NCI-H128 (cell line): ENCODE results near the gene PGM2.
A peak's percentile ranks its signal among the peaks of the same experiment; 100 is the strongest.

Experiments
- DNase-seq: peaks from one replicate; lab custom pipeline; 2025; ENCODE audit not compliant: unreplicated experiment; lab: John Stamatoyannopoulos, UW

PGM2 gene

DNA sequence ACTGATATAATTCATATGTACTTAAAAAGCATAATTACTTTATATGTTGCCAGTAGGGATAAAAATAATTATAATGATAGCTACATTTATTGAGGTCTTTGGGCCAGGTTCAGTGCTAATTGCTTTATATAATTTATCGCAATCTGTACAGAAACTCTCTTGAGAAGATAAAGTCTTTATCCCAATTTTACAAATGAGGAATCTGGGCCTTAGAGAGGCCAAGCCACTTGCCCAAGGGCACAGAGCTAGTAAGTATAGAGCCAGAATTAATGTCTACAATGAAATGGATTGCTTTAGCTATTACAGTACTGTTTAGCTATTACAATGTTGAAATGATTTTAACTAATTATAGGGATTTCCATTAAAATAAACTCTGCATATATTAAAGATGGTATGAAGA is 33.8 kb downstream of the PGM2 start:
- DNase-seq, result no peak

DNA sequence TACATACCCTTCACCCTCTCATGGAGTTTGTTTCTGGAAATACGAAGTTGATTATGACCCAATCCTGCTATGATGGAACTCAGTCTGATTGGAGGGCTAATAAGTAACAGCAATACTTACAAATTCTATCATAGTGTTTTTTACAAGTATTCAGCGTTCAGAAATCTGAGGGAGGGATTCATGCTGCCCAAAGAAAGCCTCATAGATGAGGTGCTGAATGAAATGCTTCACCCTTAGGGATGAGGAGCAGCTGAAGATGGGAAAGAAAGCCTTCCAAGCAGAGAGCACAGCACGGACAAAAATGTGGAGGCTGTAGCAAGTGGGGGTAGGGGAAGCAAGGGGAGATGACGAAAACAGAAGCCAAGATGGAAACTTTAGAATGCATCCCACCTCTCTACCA is 36.5 kb downstream of the PGM2 start:
- no peak for DNase-seq

DNA sequence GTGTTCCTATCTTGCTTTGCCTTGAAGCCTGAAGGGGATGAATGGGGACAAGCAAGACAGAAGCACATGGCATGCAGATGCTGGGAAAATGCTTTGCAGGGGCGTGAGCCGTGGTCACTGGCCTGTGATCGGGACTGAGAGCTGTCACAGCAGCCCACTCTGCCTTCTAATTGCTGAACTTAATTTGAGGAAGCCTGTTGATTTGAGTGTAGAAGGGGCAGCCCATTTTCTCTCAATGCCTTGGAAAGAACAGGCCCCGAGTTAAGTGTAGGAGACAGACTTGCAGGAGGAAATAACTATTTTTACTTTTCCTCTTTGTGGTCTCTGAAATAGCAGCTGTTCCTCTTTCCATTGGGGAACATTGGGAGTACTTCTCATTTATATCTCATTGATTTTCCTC is 38.3 kb downstream of the PGM2 start:
- no peak for DNase-seq

DNA sequence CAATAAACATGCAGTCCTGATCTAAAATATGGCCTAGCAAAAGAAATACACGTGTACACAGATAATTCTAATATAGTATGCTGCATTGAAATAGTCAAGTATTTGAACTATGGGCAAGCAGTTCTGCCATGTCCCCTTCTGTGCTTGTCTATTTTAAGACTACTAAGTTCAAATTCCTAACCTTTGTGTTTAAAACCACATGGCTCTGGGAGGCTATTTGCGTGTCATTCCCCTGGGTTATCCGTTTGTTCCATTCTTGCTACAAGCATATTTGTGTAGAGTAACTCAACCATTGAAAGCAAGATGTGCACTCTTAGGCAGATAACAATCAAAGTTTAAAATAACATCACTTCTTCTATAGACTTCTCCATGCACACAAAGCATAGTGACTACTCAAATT is 39.0 kb downstream of the PGM2 start:
- DNase-seq, result no peak

DNA sequence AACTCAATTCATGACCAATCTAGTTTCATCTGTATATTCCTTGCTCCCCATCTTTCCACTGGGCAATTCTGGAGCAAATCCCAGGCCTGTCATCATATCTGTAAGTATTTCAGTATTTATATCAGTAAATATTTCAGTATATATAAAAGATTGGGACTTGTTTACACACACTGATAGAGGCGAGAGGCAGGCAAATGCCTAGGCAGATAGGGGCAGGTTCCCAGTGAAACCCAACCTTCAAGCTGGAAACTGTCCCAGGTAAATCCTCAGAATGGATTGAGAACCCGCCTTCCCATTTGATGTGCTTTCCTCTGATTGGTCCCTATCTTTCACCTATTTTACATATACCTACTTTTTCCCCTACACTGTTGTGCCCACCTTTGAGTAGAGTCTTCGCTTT is 40.6 kb downstream of the PGM2 start:
- DNase-seq, result no peak

DNA sequence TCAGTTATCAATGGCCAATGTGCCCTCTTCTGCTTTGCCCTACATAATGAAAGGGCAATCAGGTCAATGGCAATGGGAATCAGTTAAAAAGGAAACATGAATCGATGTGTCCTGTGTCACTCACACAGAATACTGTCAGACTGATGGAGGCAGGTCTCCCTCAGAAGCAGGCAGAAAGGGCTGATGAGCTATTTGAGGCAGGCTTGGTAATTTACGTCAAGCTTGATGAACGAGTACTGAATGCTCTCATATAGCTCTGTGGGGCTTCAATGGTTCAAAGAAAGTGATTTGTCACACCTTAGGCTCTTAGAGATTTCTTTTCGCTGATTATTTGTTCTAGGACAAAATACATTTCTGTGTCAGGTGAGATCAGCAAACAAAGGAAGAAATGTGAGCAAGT is 41.8 kb downstream of the PGM2 start:
- no peak for DNase-seq

DNA sequence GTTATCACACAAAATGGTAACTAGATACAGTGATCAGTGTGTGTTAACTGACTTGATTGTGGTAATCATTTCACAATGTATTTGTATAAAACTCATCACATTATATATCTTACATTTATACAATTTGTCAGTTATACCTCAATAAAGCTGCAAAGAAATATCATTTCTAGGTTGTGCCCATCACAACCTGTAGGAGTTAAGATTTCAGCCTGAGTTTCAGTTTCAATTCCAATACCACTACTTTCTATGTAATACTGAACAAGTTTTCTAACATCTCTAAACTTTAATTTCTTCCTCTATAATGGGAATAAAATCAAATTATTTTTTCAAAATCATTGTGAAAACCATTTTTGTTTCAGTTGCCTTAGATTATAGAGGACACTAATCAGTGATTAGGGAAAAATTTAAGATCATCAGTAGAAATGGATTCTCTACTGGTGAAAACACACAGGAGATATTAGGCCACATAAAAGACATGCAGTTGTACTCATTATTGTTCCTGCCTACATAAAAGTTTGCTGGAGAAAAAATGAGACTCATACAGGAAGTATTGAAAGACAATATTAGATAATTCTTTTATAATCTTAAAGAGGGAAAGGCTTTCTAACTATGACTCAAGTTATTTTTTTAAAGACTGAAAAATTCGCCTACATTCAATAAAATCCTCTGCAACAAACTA is 46.0 kb downstream of the PGM2 start:
- DNase-seq, result no peak

DNA sequence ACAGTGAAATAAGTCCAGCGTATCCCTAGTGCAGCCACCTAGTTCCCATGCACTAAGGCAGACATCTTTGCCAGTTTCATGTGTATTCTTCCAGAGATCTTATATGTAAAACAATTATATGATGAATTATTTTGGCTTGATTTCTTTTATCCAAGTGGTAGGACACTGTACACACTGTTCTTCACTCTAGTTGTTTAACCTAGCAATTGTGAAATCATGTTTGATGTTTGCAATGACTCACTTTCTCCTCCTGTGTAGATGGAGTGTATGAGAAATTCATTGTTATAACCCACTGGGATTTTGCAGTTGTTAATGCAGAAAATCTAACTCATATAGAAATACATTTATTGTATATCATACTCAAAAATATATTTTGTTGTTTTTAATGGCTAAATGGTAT is 46.9 kb downstream of the PGM2 start:
- no peak for DNase-seq

DNA sequence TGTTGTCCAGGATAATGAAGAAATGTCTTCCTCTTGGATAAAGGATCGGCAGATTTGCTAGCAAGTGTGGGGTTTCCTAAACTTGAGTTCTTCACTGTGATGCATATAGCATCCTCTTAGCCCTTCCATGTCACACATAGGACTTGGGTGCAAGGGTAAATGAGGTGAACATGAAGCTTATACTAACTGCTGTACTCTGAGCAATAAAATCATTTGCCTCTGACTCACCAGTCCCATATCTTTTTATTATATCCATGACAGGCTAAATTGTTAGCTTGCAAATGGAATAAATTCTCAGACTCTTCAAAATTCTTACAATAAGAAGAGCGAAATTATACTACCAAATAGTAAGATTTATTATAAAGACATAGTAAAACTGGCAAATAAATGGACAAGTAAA is 49.7 kb downstream of the PGM2 start:
- no peak for DNase-seq

DNA sequence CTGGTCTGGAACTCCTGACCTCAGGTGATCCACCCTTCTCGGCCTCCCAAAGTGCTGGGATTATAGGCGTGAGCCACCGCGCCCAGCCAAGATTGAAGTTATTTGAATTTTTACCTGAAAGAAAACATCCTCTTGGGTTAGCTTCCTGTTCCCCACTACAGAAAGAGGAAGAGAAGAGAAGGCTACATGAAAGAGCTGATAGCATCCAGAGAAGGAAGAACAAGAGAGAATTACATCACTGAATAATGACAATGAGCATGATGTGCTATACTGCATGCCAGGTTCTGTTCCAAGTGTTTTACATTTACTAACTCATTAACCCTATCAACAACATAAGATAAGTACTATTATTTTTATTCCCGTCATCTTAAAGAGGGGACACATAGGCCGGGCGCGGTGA is 52.9 kb downstream of the PGM2 start:
- DNase-seq, result no peak

DNA sequence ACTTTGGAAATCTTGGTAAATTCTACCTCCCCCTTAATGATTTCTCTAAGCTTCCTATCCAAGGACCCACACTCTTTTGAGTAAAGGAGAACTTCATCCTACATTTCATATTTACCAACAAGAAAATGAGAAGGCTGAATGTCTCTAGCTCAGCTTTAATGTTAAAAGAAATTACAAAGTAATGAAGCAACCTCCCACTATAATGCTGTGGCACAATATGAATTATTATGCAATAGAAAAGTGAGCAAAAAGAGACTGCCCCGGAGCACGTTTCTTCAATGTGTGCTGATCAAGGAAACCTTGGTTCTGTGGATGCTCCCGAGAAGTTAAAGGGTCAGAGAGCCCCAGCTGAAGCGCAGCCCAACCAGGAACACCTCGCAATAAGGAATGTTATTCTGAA is 55.3 kb downstream of the PGM2 start:
- no peak for DNase-seq

DNA sequence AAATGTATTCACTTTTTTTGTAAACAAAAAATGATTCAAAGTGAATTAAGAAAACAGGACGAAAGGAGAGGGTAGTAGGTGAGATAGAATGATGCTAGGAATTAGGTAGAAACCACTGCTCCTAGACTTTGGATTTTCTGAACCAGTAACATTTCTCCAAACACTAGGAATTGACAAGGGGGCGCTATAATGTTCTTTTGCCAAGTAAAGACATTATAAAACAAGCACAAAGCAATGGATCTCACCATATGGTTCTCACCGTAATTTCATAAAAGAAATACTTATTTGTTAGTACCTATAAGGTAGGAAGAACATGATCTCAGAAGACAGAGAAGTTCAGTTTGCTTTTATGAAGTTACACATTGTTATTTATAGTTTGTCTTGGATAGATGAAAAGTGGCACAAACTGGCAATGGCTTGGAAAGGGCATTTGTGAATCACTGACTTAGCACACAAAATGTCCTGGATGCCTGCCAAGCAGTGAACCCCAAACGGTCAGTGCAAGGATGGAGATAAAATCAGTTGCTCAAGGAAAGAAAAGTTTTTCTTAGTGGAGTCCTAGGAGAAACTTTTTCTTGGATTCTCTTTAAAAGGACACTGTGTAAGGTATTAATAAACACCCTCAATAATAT is 56.3 kb downstream of the PGM2 start:
- DNase-seq, result no peak

DNA sequence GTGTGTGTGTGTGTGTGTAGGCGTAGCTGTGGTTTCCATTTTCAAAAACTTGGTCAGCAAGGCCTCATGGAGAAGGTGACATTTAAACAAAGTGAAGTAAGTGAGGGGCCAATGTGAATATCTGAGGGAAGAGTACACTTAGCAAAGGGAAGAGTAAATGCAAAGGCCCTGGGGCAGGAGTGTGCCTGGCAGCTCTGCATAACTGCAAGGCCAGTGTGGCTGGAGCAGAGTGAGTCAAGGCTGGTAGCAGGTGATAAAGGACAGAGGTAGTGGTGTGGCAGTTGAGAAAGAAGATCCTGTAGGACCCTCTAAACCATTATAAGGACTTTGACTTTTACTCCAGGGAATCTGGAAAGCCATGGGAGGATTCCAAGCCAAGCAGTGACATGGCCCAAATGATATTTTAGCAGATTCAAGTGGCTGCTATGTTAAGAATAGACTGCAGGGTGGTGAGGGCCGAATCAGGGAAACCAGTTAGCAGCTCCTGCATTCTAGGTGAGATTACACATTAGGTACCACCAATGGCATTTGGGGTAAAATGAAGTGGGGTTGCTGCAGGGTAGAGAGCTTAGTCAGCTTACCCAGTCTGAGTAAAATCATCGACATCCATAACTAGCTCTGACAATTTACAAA is 58.5 kb downstream of the PGM2 start:
- DNase-seq, result no peak

DNA sequence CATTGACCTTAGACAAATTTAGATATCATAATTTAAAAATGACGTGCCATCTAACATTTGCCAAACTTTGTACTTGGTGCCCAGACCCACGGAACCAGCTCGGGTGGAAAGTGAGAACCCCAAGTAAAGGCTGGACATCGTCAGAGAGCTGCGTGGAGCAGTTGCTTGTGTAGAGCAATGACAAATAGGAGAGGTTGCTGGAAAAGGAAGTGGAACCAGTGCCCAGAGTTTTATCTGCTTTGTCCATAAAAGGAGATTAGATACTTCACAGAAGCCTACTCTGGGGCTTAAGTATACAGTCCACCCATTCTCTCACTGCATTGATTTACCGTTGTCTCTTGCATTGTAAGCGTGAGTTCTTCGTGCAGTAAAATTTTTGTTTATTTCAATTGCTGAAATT is 59.0 kb downstream of the PGM2 start:
- no peak for DNase-seq

DNA sequence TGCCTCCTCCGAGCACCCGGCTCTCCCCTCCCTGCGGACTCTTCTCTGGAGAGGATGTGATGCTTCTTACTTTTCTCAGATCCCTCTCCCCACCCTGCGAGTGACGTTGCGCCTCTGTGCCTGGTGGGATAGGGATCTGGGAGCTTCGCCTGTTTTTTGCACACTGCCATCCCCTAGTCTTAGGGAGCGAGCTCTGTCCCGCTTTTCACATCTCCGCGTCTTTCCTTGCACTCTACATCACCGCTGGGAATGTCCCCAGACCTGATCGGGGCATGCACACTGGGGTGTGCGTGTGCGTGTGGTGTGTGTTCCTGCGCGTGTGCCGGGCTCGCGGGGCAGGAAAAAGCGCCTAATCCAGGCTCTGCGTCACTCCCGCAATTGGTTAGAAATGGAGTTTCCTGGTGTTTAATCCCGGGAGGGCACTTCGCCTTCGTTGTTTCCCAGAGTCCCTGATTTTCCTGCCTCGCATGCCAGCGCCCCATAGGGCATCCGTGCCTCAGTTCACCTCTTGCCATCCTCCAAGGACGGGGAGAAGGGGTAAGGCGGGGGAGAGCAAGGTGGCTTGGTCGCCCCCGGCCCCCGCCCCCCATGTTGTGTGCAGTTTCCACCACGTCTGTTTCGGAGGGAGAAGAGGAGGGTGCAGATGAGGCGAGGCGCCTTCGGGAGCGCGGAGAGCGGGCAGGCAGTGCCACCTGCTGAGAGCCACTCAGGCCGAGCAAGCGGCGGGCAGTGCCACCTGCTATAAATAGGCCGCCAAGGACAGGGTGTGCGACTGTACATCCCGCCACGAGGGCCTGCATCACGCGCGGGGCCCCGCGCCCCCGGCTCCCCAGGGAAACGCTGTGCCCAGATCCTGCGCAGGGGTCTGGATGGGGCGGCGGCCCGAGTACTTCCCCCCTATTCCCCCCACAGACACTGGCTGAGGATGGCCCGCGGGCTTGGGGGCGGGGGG is 63.6 kb downstream of the PGM2 start:
- DNase-seq, result peak; percentile 6

DNA sequence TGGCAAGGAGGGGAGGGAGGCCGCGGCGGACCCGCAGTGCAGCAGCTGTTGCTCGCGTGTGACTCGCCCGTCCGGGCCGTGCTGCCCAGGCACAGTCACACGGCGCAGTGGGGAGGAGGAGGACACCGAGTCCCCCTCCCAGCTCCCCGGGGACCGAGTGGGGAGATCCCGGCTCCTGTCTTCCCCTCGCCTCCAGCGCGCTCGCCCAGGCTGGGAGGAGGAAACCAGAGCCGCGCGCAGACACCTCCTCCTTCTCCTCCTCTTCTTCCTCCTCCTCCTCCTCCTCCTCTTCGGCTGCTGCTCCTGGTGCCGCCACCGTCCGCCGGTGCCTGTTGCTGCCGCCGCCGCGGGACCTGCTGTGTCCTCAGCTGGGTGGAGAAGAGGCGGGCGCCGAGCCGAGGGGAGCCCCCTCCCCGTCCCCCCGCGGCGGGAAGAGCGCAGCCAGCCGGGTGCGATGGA is 64.3 kb downstream of the PGM2 start, which contains the start of gene TBC1D1:
TBC1D1 (plus strand) TSS at position 284 of the 459 bp plus-strand sequence. CDS start 11,012 bp downstream, outside the sequence.
- DNase-seq, result no peak

DNA sequence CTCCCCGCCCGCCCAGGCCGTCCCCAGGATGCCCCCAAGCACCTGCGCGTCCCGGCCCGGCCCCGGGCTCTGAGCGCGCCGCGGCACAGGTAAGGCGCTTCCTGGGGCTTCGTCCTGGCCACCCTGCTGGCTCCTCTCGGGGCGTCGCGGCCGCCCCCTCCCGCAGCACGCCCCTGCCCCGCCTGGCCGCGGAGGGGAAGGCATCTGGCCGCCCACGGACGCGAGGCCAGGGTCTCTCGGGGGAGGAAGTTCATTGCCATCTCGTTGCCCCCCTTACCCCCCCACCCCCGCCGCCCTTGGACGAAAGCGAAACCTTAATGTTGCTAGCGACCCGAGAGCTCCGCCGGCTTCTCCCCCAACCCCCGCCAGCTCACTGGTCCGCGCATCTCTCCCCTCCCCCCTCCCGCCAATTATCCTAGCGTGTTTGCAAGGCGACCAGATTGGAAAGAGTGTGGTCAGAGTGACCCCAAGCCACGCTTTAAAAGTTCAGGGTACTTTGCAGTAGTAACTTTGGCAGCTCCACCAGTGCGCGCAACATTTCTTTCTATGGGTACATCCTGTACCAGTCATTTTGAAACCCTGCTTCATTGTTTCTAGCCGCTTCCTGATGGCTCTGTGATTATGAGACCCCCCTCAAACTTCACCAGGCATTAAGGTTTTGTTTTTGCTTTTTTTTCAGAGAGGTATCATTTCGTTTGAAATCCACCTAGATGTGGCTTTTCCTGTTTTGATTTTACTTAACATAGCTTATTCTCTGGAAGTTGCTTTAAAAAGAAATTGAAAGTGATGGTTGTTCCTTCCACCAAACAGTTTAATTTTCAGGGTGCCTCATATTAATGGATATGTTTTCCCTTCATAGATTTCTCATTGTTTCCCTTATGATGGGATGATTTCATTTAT is 65.0 kb downstream of the PGM2 start:
- DNase-seq, result no peak

DNA sequence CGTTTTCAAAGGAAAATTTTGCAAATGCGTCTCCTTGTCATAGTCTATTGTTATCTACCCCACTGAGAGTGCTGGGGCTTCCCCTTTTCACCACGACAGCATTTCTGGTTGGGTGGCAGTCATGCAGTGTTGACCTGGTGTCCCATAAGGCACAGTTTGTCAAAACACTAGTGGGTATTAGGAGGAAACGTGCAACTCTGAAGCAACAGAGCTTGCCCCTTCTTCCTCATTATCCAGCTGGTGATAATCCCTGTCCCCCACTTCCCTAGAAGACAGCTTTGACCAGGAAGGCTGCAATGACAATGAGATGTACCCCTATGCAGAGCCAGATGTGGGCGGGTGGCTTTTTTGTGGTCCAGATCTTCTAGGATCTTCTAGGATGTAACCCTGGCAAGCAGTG is 66.2 kb downstream of the PGM2 start:
- DNase-seq, result no peak

DNA sequence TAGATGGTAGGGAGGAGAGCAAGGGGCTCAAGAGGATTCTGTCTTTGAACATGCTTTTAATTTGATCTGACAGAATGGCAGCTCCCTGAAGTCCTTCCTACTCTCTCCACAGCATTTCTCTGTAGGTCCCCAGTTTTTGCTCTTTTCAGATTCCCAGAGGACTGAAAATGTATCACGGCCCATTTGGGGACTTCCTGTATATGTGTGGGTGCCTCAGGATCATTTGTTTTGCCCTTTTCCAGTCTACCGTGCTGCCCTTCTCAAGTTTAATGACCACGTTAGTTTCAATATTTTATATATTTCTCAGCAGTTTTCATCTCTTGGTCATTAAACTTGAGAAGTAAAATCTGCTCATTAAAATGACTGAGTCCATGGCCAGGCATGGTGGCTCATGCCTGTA is 66.7 kb downstream of the PGM2 start:
- no peak for DNase-seq

DNA sequence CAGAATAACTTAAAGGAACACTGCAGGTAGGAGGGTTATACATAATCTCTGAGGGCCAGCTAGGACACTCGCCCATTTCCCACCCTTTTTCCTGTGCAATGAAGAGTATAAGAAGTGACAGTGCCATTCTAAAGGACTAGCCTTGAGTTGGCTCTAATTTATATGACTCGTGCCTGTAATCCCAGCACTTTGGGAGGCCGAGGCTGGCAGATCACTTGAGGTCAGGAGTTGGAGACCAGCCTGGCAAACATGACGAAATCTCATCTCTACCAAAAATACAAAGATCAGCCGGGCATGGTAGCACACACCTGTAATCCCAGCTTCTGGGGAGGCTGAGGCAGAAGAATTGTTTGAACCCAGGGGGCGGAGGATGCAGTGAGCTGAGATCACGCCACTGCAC is 68.8 kb downstream of the PGM2 start:
- no peak for DNase-seq
